ENCODE measurements around the gene TDP2. TPM values are rescaled to one million over a fixed set of nuclear protein-coding genes. Genes with fewer than 3 reads are reported as not detected.
"Not testable (repeated sequence)": the region's sequence is repeated elsewhere in the genome, so short reads cannot be mapped to it uniquely, and the experiment has no call there.

TDP2 gene
- total RNA-seq, 1 donor from 2014 or later, result 42.3 TPM

- Histone ChIP-seq H3K4me3 (no peak overlapping the region), H3K9me3 (no peaks in the 10 kb centered on the region), H3K27ac (no peak overlapping the region), H3K27me3 (no peaks in the 10 kb centered on the region), H3K4me1 (peaks cover 7% of the 10 kb centered on the region), H3K36me3 (peaks cover 70% of the 10 kb centered on the region)
- ATAC-seq, result no peak
- TF ChIP-seq CTCF (IDR thresholded peaks at IDR 0.05), result no peak
- DNase-seq, result no peak
- intact Hi-C loops (cut with DNase I), result loop anchor here (5.0 kb wide), 1 partner anchor 120 kb away; no protein-coding TSS in a partner anchor
Observed at GRCh38 chr6:24702720-24703282, 36.1 kb upstream of the TDP2 start.

GRCh38 chr6:24699521-24700359, 33.0 kb upstream of the TDP2 start:
- Histone ChIP-seq H3K4me1 (peaks cover 5% of the 10 kb centered on the region), H3K9me3 (no peaks in the 10 kb centered on the region), H3K4me3 (no peak overlapping the region), H3K27ac (no peak overlapping the region), H3K27me3 (no peaks in the 10 kb centered on the region), H3K36me3 (peaks cover 40% of the 10 kb centered on the region)
- no peak for TF ChIP-seq CTCF (IDR thresholded peaks at IDR 0.05)
- no peak for ATAC-seq
- DNase-seq, result no peak
- intact Hi-C loops (cut with DNase I), result loop anchor here (5.0 kb wide), 1 partner anchor 117 kb away; no protein-coding TSS in a partner anchor

GRCh38 chr6:24696097-24696496, 29.4 kb upstream of the TDP2 start:
- no peak overlapping the region for H3K4me3 ChIP-seq
- H3K9me3 ChIP-seq, result no peaks in the 10 kb centered on the region
- peaks cover 7% of the 10 kb centered on the region for H3K36me3 ChIP-seq
- no peak for ATAC-seq
- TF ChIP-seq CTCF (IDR thresholded peaks at IDR 0.05), result no peak
- no peak for DNase-seq
- no peak overlapping the region for H3K27ac ChIP-seq
- intact Hi-C loops (cut with DNase I), result no loop called here
- H3K27me3 ChIP-seq, result no peaks in the 10 kb centered on the region
- no peaks in the 10 kb centered on the region for H3K4me1 ChIP-seq

- H3K27ac ChIP-seq; H3K36me3 ChIP-seq; DNase-seq; H3K9me3 ChIP-seq; intact Hi-C loops (cut with DNase I); H3K27me3 ChIP-seq; H3K4me1 ChIP-seq; H3K4me3 ChIP-seq: not testable (repeated sequence)
- TF ChIP-seq CTCF (IDR thresholded peaks at IDR 0.05), result peak; percentile 53
- peak; percentile 90 for ATAC-seq
Observed at GRCh38 chr6:24695635-24696034, 28.9 kb upstream of the TDP2 start.

GRCh38 chr6:24694198-24694597, 27.5 kb upstream of the TDP2 start:
- no peaks in the 10 kb centered on the region for H3K4me1 ChIP-seq
- ATAC-seq (no peak), DNase-seq (no peak)
- no peak overlapping the region for H3K4me3 ChIP-seq
- no peaks in the 10 kb centered on the region for H3K36me3 ChIP-seq
- intact Hi-C loops (cut with DNase I), result no loop called here
- no peaks in the 10 kb centered on the region for H3K9me3 ChIP-seq
- no peak overlapping the region for H3K27ac ChIP-seq
- no peak for TF ChIP-seq CTCF (IDR thresholded peaks at IDR 0.05)
- H3K27me3 ChIP-seq, result no peaks in the 10 kb centered on the region
